ENCODE results near the gene LIPI. TPM values are rescaled to one million over a fixed set of nuclear protein-coding genes. Genes with fewer than 3 reads are reported as not detected.

The LIPI gene
- total RNA-seq, 1 experiment from 2014 or later = not detected

DNA sequence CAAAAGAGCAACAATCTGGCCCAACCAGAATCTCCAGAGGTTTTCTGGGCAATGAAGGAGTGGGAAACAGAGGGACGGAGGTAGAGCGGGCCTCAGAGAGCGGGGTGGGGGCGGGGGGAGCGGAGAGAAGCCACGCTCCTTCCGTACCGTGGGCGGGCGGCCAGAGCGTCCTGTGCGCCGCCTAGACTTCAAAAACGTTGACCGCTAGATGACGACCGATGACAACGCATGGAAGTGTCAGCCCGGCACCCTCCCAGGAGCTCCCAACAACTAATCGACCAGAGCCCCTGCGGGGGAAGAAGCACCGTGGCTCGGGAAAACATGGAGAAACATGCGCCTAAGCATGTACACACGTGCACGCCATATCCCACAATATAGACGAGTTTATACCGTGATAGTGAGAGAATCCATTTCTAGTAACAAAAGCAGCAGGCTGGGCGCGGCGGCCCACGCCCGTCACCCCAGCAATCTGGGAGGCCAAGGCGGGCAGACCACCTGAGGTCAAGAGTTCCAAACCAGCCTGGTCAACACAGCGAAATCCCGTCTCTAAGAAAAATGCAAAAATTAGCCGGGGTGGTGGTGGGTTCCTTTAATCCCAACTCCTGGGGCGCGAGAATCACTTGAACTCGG, 131.9 kb downstream of the LIPI start:
- no peak overlapping the region for H3K27ac Mint-ChIP-seq (ENCODE audit: unreplicated experiment)
- Histone ChIP-seq H3K27me3 (replicated peaks; ENCODE audit: control insufficient read depth, insufficient read depth, low read length) (no peaks in the 10 kb centered on the region), H3K9me3 (no peaks in the 10 kb centered on the region; the same call in 1 of the 2 replicates), H3K36me3 (ENCODE audit: control insufficient read depth, insufficient read depth, low read length) (no peaks in the 10 kb centered on the region), H3K4me1 (no peaks in the 10 kb centered on the region), H3K4me3 (ENCODE audit: low read depth, low read length) (no peak overlapping the region)
- H3K4me3 Mint-ChIP-seq (ENCODE audit: unreplicated experiment) = no peak overlapping the region
- TF ChIP-seq, protein P1, sequence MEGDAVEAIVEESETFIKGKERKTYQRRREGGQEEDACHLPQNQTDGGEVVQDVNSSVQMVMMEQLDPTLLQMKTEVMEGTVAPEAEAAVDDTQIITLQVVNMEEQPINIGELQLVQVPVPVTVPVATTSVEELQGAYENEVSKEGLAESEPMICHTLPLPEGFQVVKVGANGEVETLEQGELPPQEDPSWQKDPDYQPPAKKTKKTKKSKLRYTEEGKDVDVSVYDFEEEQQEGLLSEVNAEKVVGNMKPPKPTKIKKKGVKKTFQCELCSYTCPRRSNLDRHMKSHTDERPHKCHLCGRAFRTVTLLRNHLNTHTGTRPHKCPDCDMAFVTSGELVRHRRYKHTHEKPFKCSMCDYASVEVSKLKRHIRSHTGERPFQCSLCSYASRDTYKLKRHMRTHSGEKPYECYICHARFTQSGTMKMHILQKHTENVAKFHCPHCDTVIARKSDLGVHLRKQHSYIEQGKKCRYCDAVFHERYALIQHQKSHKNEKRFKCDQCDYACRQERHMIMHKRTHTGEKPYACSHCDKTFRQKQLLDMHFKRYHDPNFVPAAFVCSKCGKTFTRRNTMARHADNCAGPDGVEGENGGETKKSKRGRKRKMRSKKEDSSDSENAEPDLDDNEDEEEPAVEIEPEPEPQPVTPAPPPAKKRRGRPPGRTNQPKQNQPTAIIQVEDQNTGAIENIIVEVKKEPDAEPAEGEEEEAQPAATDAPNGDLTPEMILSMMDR (IDR thresholded peaks at IDR 0.05; ENCODE audit: insufficient read depth in 1 of 2, low read depth in 1 of 2, low read length in 1 of 2, severe bottlenecking in 1 of 2, unreplicated experiment in 1 of 2) = no peak
- H3K4me1 Mint-ChIP-seq (ENCODE audit: low read depth, unreplicated experiment) = no peaks in the 10 kb centered on the region
- H3K9me3 Mint-ChIP-seq (ENCODE audit: unreplicated experiment) = peaks cover 36% of the 10 kb centered on the region
- CTCF ChIA-PET = no interaction called here
- POLR2A ChIA-PET = no interaction called here
- no TSS peak for BruUV-seq (replicated peaks)
- peaks cover 8% of the 10 kb centered on the region for H3K36me3 Mint-ChIP-seq (ENCODE audit: insufficient read depth, unreplicated experiment)
- no peaks in the 10 kb centered on the region for H3K27me3 Mint-ChIP-seq (ENCODE audit: insufficient read depth, unreplicated experiment)
- DNase-seq = no peak
- intact Hi-C loops (cut with micrococcal nuclease; ENCODE audit: unreplicated experiment) = no loop called here

- DNase-seq = no peak
- H3K4me3 ChIP-seq (ENCODE audit: low read depth, low read length) = no peak overlapping the region
- CTCF ChIA-PET = no interaction called here
- no peaks in the 10 kb centered on the region for H3K4me1 ChIP-seq
- Mint-ChIP-seq H3K36me3 (ENCODE audit: insufficient read depth, unreplicated experiment) (peaks cover 7% of the 10 kb centered on the region), H3K9me3 (ENCODE audit: unreplicated experiment) (peaks cover 28% of the 10 kb centered on the region), H3K27me3 (ENCODE audit: insufficient read depth, unreplicated experiment) (no peaks in the 10 kb centered on the region), H3K27ac (ENCODE audit: unreplicated experiment) (no peak overlapping the region), H3K4me1 (ENCODE audit: low read depth, unreplicated experiment) (no peaks in the 10 kb centered on the region), H3K4me3 (ENCODE audit: unreplicated experiment) (no peak overlapping the region)
- TF ChIP-seq, protein P1 (IDR thresholded peaks at IDR 0.05; ENCODE audit: insufficient read depth in 1 of 2, low read depth in 1 of 2, low read length in 1 of 2, severe bottlenecking in 1 of 2, unreplicated experiment in 1 of 2) = no peak
- intact Hi-C loops (cut with micrococcal nuclease; ENCODE audit: unreplicated experiment) = no loop called here
- no TSS peak for BruUV-seq (replicated peaks)
- no peaks in the 10 kb centered on the region for H3K27me3 ChIP-seq (replicated peaks; ENCODE audit: control insufficient read depth, insufficient read depth, low read length)
- POLR2A ChIA-PET = no interaction called here
- no peaks in the 10 kb centered on the region for H3K36me3 ChIP-seq (ENCODE audit: control insufficient read depth, insufficient read depth, low read length)
- H3K9me3 ChIP-seq = no peaks in the 10 kb centered on the region
Measured at GRCh38 chr21:14076143-14076806, 134.5 kb downstream of the LIPI start.

- ChIA-PET POLR2A (no interaction called here), CTCF (no interaction called here)
- Mint-ChIP-seq H3K27me3 (ENCODE audit: insufficient read depth, unreplicated experiment) (no peaks in the 10 kb centered on the region), H3K4me3 (ENCODE audit: unreplicated experiment) (no peak overlapping the region), H3K4me1 (ENCODE audit: low read depth, unreplicated experiment) (no peaks in the 10 kb centered on the region), H3K36me3 (ENCODE audit: insufficient read depth, unreplicated experiment) (peaks cover 7% of the 10 kb centered on the region), H3K27ac (ENCODE audit: unreplicated experiment) (no peak overlapping the region), H3K9me3 (ENCODE audit: unreplicated experiment) (peaks cover 28% of the 10 kb centered on the region)
- Histone ChIP-seq H3K9me3 (no peaks in the 10 kb centered on the region), H3K4me3 (ENCODE audit: low read depth, low read length) (no peak overlapping the region), H3K4me1 (no peaks in the 10 kb centered on the region), H3K27me3 (replicated peaks; ENCODE audit: control insufficient read depth, insufficient read depth, low read length) (no peaks in the 10 kb centered on the region), H3K36me3 (ENCODE audit: control insufficient read depth, insufficient read depth, low read length) (no peaks in the 10 kb centered on the region)
- intact Hi-C loops (cut with micrococcal nuclease; ENCODE audit: unreplicated experiment) = no loop called here
- DNase-seq = no peak
- TF ChIP-seq, protein P1 (IDR thresholded peaks at IDR 0.05; ENCODE audit: insufficient read depth in 1 of 2, low read depth in 1 of 2, low read length in 1 of 2, severe bottlenecking in 1 of 2, unreplicated experiment in 1 of 2) = no peak
- no TSS peak for BruUV-seq (replicated peaks)
Measured at GRCh38 chr21:14075346-14076142, 135.2 kb downstream of the LIPI start.
